ENCODE results near the gene CACHD1. TPM values are rescaled to one million over a fixed set of nuclear protein-coding genes. Genes with fewer than 3 reads are reported as not detected.
A peak's percentile ranks its signal among the peaks of the same experiment; 100 is the strongest.

The CACHD1 gene
- total and polyA plus RNA-seq, 2 of the 4 experiments (the other 2 are of a cell fraction), result 2.9 to 5.9 TPM

DNA sequence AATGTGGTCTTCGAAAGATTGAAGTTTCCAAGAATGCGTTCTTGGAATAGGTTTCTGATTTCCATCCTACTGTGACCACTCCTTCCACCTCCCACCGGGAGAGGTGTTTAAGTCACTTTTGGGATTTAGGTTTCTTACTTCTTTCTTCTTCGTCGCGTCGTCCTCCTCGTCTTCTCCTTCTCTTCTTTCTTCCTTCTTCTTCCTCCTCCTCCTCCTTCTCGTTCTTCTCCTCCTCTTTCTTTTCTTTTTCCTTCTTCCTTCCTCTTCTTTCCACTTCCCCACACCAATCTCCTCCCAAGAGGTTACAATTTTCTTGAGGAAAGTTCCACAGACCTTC lies 2.1 kb downstream of the CACHD1 start:
- no TSS peak for BruUV-seq (replicated peaks)
- Histone ChIP-seq H4K20me1 (ENCODE audit: insufficient read depth, low read length) (no peaks in the 10 kb centered on the region), H3K14ac (replicated peaks; ENCODE audit: low read depth, low read length) (no peak overlapping the region), H2BK5ac (ENCODE audit: low read depth, low read length, poor library complexity, severe bottlenecking) (no peak overlapping the region), H3K36me3 (ENCODE audit: control insufficient read depth, insufficient read depth, low read length) (no peaks in the 10 kb centered on the region), H3K4me1 (ENCODE audit: control insufficient read depth, insufficient read depth, low read length) (peaks cover 5% of the 10 kb centered on the region; the same call in 1 of the 2 replicates), H3K23ac (ENCODE audit: low read depth, low read length) (no peak overlapping the region), H3K27me3 (ENCODE audit: control insufficient read depth, insufficient read depth, low read length) (peaks cover 15% of the 10 kb centered on the region), H4K91ac (ENCODE audit: insufficient read depth, low read depth, low read length) (no peak overlapping the region), H3K4ac (ENCODE audit: low read depth, low read length) (no peak overlapping the region), H3K9me3 (ENCODE audit: control insufficient read depth, insufficient read depth, low read length) (no peaks in the 10 kb centered on the region), H3K4me3 (ENCODE audit: insufficient read depth, low read depth, low read length) (peak overlapping the region; percentile 80; the same call in 1 of the 2 replicates), H2BK20ac (ENCODE audit: low read depth, low read length) (no peak overlapping the region), H4K8ac (ENCODE audit: low read depth in 2 of 2, low read length in 2 of 2) (no peak overlapping the region), H3K79me1 (ENCODE audit: low read depth in 1 of 2, low read length in 2 of 2) (peaks cover 0 to 17% of the 10 kb centered on the region in 2 experiments; a peak in 2 of 4 replicates), H2BK15ac (ENCODE audit: low read depth, low read length) (no peak overlapping the region), H2BK120ac (ENCODE audit: low read depth, low read length) (no peak overlapping the region), H3K27ac (ENCODE audit: insufficient read depth, low read length) (no peak overlapping the region), H3K9ac (ENCODE audit: low read depth, low read length) (peak overlapping the region; percentile 35; the same call in 1 of the 2 replicates), H3K56ac (ENCODE audit: extremely low read depth, insufficient read depth, low read length) (no peak overlapping the region), H2AK9ac (replicated peaks; ENCODE audit: low read depth, low read length, poor library complexity) (no peak overlapping the region), H3K4me2 (ENCODE audit: low read depth, low read length) (peak overlapping the region; percentile 57), H2AK5ac (ENCODE audit: low read depth, low read length) (no peak overlapping the region), H4K5ac (ENCODE audit: low read depth, low read length) (no peak overlapping the region), H3K18ac (ENCODE audit: low read depth, low read length) (no peak overlapping the region), H3K9me1 (ENCODE audit: insufficient read depth, low read length) (0 out of 2 replicates have a peak, but pooled peaks cover 10% of the 10 kb centered on the region), H2AFZ (replicated peaks; ENCODE audit: low read length, poor library complexity) (no peak overlapping the region)
- TF ChIP-seq SMC3 (IDR thresholded peaks at IDR 0.05; ENCODE audit: low read depth, low read length) (no peak), CEBPB (IDR thresholded peaks at IDR 0.05; ENCODE audit: low read depth, low read length) (no peak), BHLHE40 (IDR thresholded peaks at IDR 0.05; ENCODE audit: low read depth, low read length) (no peak), MXI1 (IDR thresholded peaks at IDR 0.05; ENCODE audit: borderline replicate concordance, low read depth, low read length) (no peak), RAD21 (IDR thresholded peaks at IDR 0.05; ENCODE audit: low read length) (no peak), FOS (IDR thresholded peaks at IDR 0.05; ENCODE audit: low read depth, low read length) (no peak), NFE2L2 (IDR thresholded peaks at IDR 0.05; ENCODE audit: low read depth, low read length) (no peak), MAZ (IDR thresholded peaks at IDR 0.05; ENCODE audit: borderline replicate concordance, low read depth, low read length) (no peak), CHD1 (IDR thresholded peaks at IDR 0.05; ENCODE audit: low read depth, low read length) (no peak), RCOR1 (IDR thresholded peaks at IDR 0.05; ENCODE audit: insufficient replicate concordance, low read length) (no peak), POLR2A (IDR thresholded peaks at IDR 0.05; ENCODE audit: low read depth, low read length) (no peak), MAFK (IDR thresholded peaks at IDR 0.05; ENCODE audit: low read depth, low read length) (no peak), RFX5 (IDR thresholded peaks at IDR 0.05; ENCODE audit: low read depth, low read length) (no peak)
- TF ChIP-seq, protein P1, sequence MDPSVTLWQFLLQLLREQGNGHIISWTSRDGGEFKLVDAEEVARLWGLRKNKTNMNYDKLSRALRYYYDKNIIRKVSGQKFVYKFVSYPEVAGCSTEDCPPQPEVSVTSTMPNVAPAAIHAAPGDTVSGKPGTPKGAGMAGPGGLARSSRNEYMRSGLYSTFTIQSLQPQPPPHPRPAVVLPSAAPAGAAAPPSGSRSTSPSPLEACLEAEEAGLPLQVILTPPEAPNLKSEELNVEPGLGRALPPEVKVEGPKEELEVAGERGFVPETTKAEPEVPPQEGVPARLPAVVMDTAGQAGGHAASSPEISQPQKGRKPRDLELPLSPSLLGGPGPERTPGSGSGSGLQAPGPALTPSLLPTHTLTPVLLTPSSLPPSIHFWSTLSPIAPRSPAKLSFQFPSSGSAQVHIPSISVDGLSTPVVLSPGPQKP (IDR thresholded peaks at IDR 0.05; ENCODE audit: borderline replicate concordance, low read depth, low read length), result no peak
- TF ChIP-seq, protein P2, sequence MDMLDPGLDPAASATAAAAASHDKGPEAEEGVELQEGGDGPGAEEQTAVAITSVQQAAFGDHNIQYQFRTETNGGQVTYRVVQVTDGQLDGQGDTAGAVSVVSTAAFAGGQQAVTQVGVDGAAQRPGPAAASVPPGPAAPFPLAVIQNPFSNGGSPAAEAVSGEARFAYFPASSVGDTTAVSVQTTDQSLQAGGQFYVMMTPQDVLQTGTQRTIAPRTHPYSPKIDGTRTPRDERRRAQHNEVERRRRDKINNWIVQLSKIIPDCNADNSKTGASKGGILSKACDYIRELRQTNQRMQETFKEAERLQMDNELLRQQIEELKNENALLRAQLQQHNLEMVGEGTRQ (IDR thresholded peaks at IDR 0.05; ENCODE audit: low read depth, low read length), result no peak
- TF ChIP-seq, protein P3, sequence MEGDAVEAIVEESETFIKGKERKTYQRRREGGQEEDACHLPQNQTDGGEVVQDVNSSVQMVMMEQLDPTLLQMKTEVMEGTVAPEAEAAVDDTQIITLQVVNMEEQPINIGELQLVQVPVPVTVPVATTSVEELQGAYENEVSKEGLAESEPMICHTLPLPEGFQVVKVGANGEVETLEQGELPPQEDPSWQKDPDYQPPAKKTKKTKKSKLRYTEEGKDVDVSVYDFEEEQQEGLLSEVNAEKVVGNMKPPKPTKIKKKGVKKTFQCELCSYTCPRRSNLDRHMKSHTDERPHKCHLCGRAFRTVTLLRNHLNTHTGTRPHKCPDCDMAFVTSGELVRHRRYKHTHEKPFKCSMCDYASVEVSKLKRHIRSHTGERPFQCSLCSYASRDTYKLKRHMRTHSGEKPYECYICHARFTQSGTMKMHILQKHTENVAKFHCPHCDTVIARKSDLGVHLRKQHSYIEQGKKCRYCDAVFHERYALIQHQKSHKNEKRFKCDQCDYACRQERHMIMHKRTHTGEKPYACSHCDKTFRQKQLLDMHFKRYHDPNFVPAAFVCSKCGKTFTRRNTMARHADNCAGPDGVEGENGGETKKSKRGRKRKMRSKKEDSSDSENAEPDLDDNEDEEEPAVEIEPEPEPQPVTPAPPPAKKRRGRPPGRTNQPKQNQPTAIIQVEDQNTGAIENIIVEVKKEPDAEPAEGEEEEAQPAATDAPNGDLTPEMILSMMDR (conservative IDR thresholded peaks at IDR 0.05; ENCODE audit: low read depth, low read length), result no peak
- in situ Hi-C loops (cut with MboI; ENCODE audit: low sequenced_read_pairs) (no loop called here), dilution Hi-C loops (cut with HindIII; ENCODE audit: low sequenced_read_pairs, unreplicated experiment) (no loop called here), intact Hi-C loops (cut with micrococcal nuclease) (no loop called here)
- CTCF ChIA-PET, result no interaction called here
- WGBS, 2 experiments (ENCODE audit: extremely low coverage in 2 of 2, insufficient read length in 1 of 2), result 17% methylated on average over 1 of the region's 9 CpGs; no CpG with 5 or more reads in 1 of the 2 experiments
- DNase-seq, result no peak
- no peak for ATAC-seq (ENCODE audit: low read depth)
- POLR2A ChIA-PET (ENCODE audit: unreplicated experiment), result no interaction called here
